Sigmoid colon (tissue), 7 donors: ENCODE measurements around the gene USP49. TPM values are rescaled to one million over a fixed set of nuclear protein-coding genes. Genes with fewer than 3 reads are reported as not detected.

Source experiments
- DNase-seq: peaks from one replicate; pipeline ENCODE4 v3.0.0-alpha.2; 2019
- H3K27ac ChIP-seq, 4 donors: fragments of 200-600 bp; sonication (generic); one replicate each; pipeline ENCODE4 v1.5.1; 2016 to 2019; ENCODE audit warnings: mild to moderate bottlenecking in 1 of 4
- H3K27me3 ChIP-seq, 3 donors: fragments of 200-600 bp; sonication (generic); one replicate each; pipeline ENCODE4 v1.5.1; 2019; ENCODE audit warnings: mild to moderate bottlenecking in 1 of 3
- H3K36me3 ChIP-seq, 4 donors: fragments of 200-600 bp; sonication (generic); one replicate each; pipeline ENCODE4 v1.5.1; 2016 to 2019
- H3K4me1 ChIP-seq, 4 donors: fragments of 200-600 bp; sonication (generic); one replicate each; pipeline ENCODE4 v1.5.1; 2017 to 2019
- H3K4me3 ChIP-seq, 4 donors: fragments of 200-600 bp; sonication (generic); one replicate each; pipeline ENCODE4 v1.5.1; 2017 to 2019; ENCODE audit warnings: mild to moderate bottlenecking in 2 of 4, moderate library complexity in 1 of 4
- H3K9me3 ChIP-seq, 4 donors: fragments of 200-600 bp in 3 of 4; sonication (generic) in 3 of 4; one replicate each; pipeline versions ENCODE4 v1.5.1 to v1.6.1; 2013 to 2019
- CTCF ChIP-seq, 4 experiments: fragments of 450-650 bp in 3 of 4; fragments of 200-600 bp in 1 of 4; IDR thresholded peaks; one replicate each; pipeline ENCODE4 v1.5.1; 2016 to 2019; ENCODE audit warnings: antibody characterized with exemption in 4 of 4, mild to moderate bottlenecking in 3 of 4, moderate library complexity in 2 of 4
- EP300 ChIP-seq, 4 donors: sonication (generic); formaldehyde crosslinking; IDR thresholded peaks; one replicate each; pipeline ENCODE4 v1.6.1; 2017; ENCODE audit warnings: antibody characterized with exemption in 4 of 4
- POLR2A ChIP-seq, 2 donors: fragments of 450-650 bp; IDR thresholded peaks; one replicate each; pipeline ENCODE4 v1.6.1; 2016; ENCODE audit warnings: antibody characterized with exemption in 2 of 2, mild to moderate bottlenecking in 2 of 2, moderate library complexity in 2 of 2
- POLR2AphosphoS5 ChIP-seq, 4 donors: sonication (generic); formaldehyde crosslinking; IDR thresholded peaks; one replicate each; pipeline ENCODE4 v1.6.1; 2017; ENCODE audit warnings: antibody characterized with exemption in 4 of 4
- WGBS, 2 donors: extraction: QIAGEN DNeasy Blood & Tissue Kit; methylation state at CpG; one replicate each; pipeline ENCODE4 v1.1.7; 2013; 5-methylcytosine and 5-hydroxymethylcytosine counted together
- intact Hi-C: fragments of 100-400 bp; cut with DNase I; formaldehyde crosslinking; loops from one replicate; pipeline ENCODE4 v1.15.1; 2023
- polyA plus RNA-seq, 3 donors: library from polyadenylated mRNA; stranded (reverse); fragments of 200-250 nt; gene quantifications; one replicate each; pipeline ENCODE4 v1.2.3, GENCODE V29; 2013
- total RNA-seq, 4 donors: library from RNA; depleted of rRNA; stranded (reverse); fragments of >200 nt; gene quantifications; one replicate each; pipeline ENCODE4 v1.1.0, GENCODE V29; 2016
- donor health status: healthy with polysubstance abuse.
- donor health status: Bipolar disorder and iron deficiency.
- donor health status: healthy.

The USP49 gene
- total and polyA plus RNA-seq, 7 donors = 0.23 to 10.0 (median 2.1) TPM

GRCh38 chr6:41791305-41791704 is 103.9 kb downstream of the USP49 start:
- H3K27ac ChIP-seq = no peak overlapping the region
- DNase-seq = no peak
- peaks cover 0 to 15% (median 10%) of the 10 kb centered on the region in 4 donors for H3K4me1 ChIP-seq
- 66 to 88% methylated on average over 1 of the region's 1 CpG for WGBS, 2 donors
- intact Hi-C loops = no loop called here
- H3K36me3 ChIP-seq = peaks cover 0 to 67% (median 22%) of the 10 kb centered on the region in 4 donors
- TF ChIP-seq POLR2A (IDR thresholded peaks at IDR 0.05) (no peak), EP300 (IDR thresholded peaks at IDR 0.05) (no peak), CTCF (IDR thresholded peaks at IDR 0.05) (no peak), POLR2AphosphoS5 (IDR thresholded peaks at IDR 0.05) (no peak)
- H3K4me3 ChIP-seq = no peak overlapping the region
- no peaks in the 10 kb centered on the region for H3K27me3 ChIP-seq
- H3K9me3 ChIP-seq = no peaks in the 10 kb centered on the region

- Histone ChIP-seq H3K4me1 (peaks cover 0 to 27% (median 21%) of the 10 kb centered on the region in 4 donors), H3K27me3 (no peaks in the 10 kb centered on the region), H3K27ac (no peak overlapping the region), H3K36me3 (peaks cover 0 to 54% (median 20%) of the 10 kb centered on the region in 4 donors), H3K4me3 (no peak overlapping the region), H3K9me3 (no peaks in the 10 kb centered on the region)
- WGBS, 2 donors = 95 to 99% methylated on average over 1 of the region's 1 CpG
- no peak for TF ChIP-seq POLR2AphosphoS5 (IDR thresholded peaks at IDR 0.05)
- no peak for TF ChIP-seq EP300 (IDR thresholded peaks at IDR 0.05)
- no peak for TF ChIP-seq POLR2A (IDR thresholded peaks at IDR 0.05)
- TF ChIP-seq CTCF (IDR thresholded peaks at IDR 0.05) = no peak
- no peak for DNase-seq
- intact Hi-C loops = no loop called here
Observed at GRCh38 chr6:41790045-41790444, 105.1 kb downstream of the USP49 start.

- peaks cover 0 to 32% (median 23%) of the 10 kb centered on the region in 4 donors for H3K4me1 ChIP-seq
- WGBS, 2 donors = 77 to 95% methylated on average over 3 of the region's 3 CpGs
- no peaks in the 10 kb centered on the region for H3K9me3 ChIP-seq
- no peak for TF ChIP-seq POLR2A (IDR thresholded peaks at IDR 0.05)
- no peak for TF ChIP-seq CTCF (IDR thresholded peaks at IDR 0.05)
- TF ChIP-seq POLR2AphosphoS5 (IDR thresholded peaks at IDR 0.05) = no peak
- no peak for TF ChIP-seq EP300 (IDR thresholded peaks at IDR 0.05)
- intact Hi-C loops = loop anchor here (5.0 to 10.0 kb wide), 3 partner anchors 82 to 715 kb away; partner anchors contain the start of genes NFYA, OARD1 and USP49
- no peak overlapping the region for H3K27ac ChIP-seq
- peaks cover 0 to 48% (median 20%) of the 10 kb centered on the region in 4 donors for H3K36me3 ChIP-seq
- no peak overlapping the region for H3K4me3 ChIP-seq
- DNase-seq = no peak
- no peaks in the 10 kb centered on the region for H3K27me3 ChIP-seq
Observed at GRCh38 chr6:41789390-41789724, 105.8 kb downstream of the USP49 start.

DNA sequence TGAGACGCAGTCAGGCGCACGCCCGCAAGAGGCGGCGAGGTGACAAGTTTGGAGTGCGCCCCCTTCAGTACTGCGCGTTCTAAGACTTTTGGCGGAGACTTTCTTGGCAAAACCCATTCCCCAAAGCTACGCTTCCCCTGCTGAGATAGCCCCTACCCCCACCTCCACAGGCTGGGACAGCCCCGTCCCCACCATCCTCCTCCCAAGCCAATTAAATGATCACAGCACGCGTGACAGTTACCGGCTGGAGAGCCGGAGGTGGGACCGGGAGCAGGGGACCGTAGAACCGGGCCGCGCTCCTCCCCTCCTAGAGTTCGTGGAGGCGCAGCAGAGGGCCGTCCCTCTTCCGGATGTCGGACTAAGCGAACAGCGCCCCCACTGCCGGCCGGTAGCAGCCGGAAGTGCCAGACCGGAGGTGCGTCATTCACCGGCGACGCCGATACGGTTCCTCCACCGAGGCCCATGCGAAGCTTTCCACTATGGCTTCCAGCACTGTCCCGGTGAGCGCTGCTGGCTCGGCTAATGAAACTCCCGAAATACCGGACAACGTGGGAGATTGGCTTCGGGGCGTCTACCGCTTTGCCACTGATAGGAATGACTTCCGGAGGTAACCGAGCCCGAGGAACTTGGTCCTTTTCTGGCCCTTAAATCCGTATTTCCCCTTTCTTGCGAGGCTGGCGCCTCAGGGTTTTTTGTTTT is 107.8 kb downstream of the USP49 start, which contains the start of gene TOMM6:
Gene TOMM6 (plus strand): TSS at position 476 of the 699 bp plus-strand sequence. CDS start 4 bp downstream, at position 480.
- no peaks in the 10 kb centered on the region for H3K9me3 ChIP-seq
- peaks cover 0 to 36% (median 19%) of the 10 kb centered on the region in 4 donors for H3K36me3 ChIP-seq
- H3K4me1 ChIP-seq = peaks cover 0 to 32% (median 23%) of the 10 kb centered on the region in 4 donors
- peak; percentile 86 to 98 (median 93) for TF ChIP-seq CTCF (IDR thresholded peaks at IDR 0.05)
- peak in 1 of 4 donors; percentile 45 for TF ChIP-seq EP300 (IDR thresholded peaks at IDR 0.05)
- TF ChIP-seq POLR2AphosphoS5 (IDR thresholded peaks at IDR 0.05) = peak; percentile 94 to 96 (median 94)
- peak; percentile 71 to 95 for TF ChIP-seq POLR2A (IDR thresholded peaks at IDR 0.05)
- H3K4me3 ChIP-seq = peak within 1 kb of the TSS; percentile 68 to 89 (median 83)
- H3K27me3 ChIP-seq = no peaks in the 10 kb centered on the region
- peak; percentile 97 for DNase-seq
- 0 to 1% methylated on average over 55 of the region's 55 CpGs for WGBS, 2 donors
- peak within 1 kb of the TSS; percentile 91 to 98 (median 96) for H3K27ac ChIP-seq
- intact Hi-C loops = loop anchor here (1.0 to 10.0 kb wide), 6 partner anchors 53 to 713 kb away; partner anchors contain the start of genes BYSL, MED20, NFYA and OARD1
